Loucy (cell line): ENCODE data around the gene MAN1C1.

Experiments
- H2AFZ ChIP-seq: fragments of 200-600 bp; sonication (generic); 2 replicates; pipeline ENCODE4 v1.6.0; 2016; ENCODE audit warnings: antibody characterized with exemption, mild to moderate bottlenecking, low read length, moderate library complexity
- H3F3A ChIP-seq: fragments of 200-600 bp; 2 replicates; pipeline ENCODE4 v1.6.0; 2016; ENCODE audit warnings: antibody characterized with exemption, low read depth, mild to moderate bottlenecking
- H3K27me3 ChIP-seq: fragments of 200-600 bp; sonication (generic); 2 replicates; pipeline ENCODE4 v1.6.1; 2014; ENCODE audit warnings: low read length, mild to moderate bottlenecking; ENCODE audit not compliant: insufficient read depth, poor library complexity, severe bottlenecking
- H3K36me3 ChIP-seq: fragments of 200-600 bp; sonication (generic); 2 replicates; pipeline ENCODE4 v1.6.1; 2016; ENCODE audit warnings: low read length; ENCODE audit not compliant: insufficient read depth
- H3K4me1 ChIP-seq: fragments of 200-600 bp; sonication (generic); 2 replicates; pipeline ENCODE4 v1.5.1; 2014; ENCODE audit warnings: low read length, mild to moderate bottlenecking; ENCODE audit not compliant: insufficient read depth, poor library complexity, severe bottlenecking
- H3K4me2 ChIP-seq: fragments of 200-600 bp; sonication (generic); 2 replicates; pipeline ENCODE4 v1.6.0; 2014; ENCODE audit warnings: antibody characterized with exemption, low read length, low read depth, mild to moderate bottlenecking; ENCODE audit not compliant: poor library complexity, severe bottlenecking
- H3K4me3 ChIP-seq: fragments of 200-600 bp; sonication (generic); 2 replicates; pipeline ENCODE4 v1.5.1; 2014; ENCODE audit warnings: low read length, mild to moderate bottlenecking, mixed read lengths; ENCODE audit not compliant: poor library complexity, severe bottlenecking
- H3K79me2 ChIP-seq: fragments of 200-600 bp; sonication (generic); 2 replicates; pipeline ENCODE4 v1.6.1; 2014; ENCODE audit warnings: low read length; ENCODE audit not compliant: insufficient read depth
- H3K9ac ChIP-seq: fragments of 200-600 bp; sonication (generic); 2 replicates; pipeline ENCODE4 v1.6.0; 2014; ENCODE audit warnings: mild to moderate bottlenecking, low read depth, low read length, moderate library complexity; ENCODE audit not compliant: poor library complexity, severe bottlenecking
- H3K9me2 ChIP-seq: fragments of 200-600 bp; sonication (generic); replicated peaks from 2 replicates; pipeline ENCODE4 v1.6.1; 2016; ENCODE audit warnings: low read depth, low read length, mixed read lengths
- H3K9me3 ChIP-seq: fragments of 200-600 bp; sonication (generic); 2 replicates; pipeline ENCODE4 v1.6.1; 2014; ENCODE audit warnings: mild to moderate bottlenecking, antibody characterized with exemption, low read length, low read depth; ENCODE audit not compliant: insufficient read depth
- H4K20me1 ChIP-seq: fragments of 200-600 bp; sonication (generic); 2 replicates; pipeline ENCODE4 v1.6.0; 2014; ENCODE audit warnings: antibody characterized with exemption, low read length, mild to moderate bottlenecking; ENCODE audit not compliant: insufficient read depth, poor library complexity, severe bottlenecking
- EZH2phosphoT487 ChIP-seq: fragments of 200-600 bp; IDR thresholded peaks from 2 replicates; pipeline ENCODE4 v1.6.1; 2018; ENCODE audit warnings: antibody characterized with exemption, mild to moderate bottlenecking, moderate library complexity, borderline replicate concordance
- TF ChIP-seq, protein P1 (sequence below): fragments of 200-600 bp; sonication (generic); conservative IDR thresholded peaks from 2 replicates; pipeline ENCODE4 v1.5.1; 2014; ENCODE audit warnings: mild to moderate bottlenecking, antibody characterized with exemption, low read length

MAN1C1 gene

DNA sequence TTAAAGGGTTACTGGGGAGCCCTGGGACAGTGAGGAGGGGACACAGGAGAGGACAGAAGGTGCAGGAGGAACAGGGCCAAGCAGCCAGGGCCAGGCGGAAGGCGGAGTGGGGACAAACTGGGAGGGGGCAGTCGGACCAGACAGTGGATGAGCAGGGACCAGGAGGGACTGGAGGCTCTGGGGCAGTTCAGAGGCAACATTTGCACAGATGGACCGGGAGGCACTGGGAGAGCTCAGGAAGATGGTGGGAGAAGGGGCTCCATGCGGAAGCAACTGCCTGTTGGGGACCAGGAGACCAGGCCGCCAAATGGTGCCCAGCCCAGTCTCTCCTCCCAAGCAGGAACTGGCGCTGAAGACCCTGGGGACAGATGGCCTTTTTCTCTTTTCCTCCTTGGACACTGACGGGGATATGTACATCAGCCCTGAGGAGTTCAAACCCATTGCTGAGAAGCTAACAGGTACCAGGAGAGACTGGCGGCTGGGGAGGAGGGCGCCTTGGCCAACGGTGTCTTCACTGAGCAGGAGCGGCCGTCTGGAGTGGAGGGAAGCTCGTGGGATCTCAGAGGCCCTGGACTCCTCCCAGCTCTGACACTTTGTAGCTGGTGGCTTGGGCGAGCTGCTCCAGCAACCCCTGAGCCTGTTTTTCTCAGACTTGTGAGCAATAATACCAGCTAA, 184.2 kb downstream of the MAN1C1 start:
- H3K9me3 ChIP-seq: no peaks in the 10 kb centered on the region
- peak overlapping the region; percentile 46 for H3K9ac ChIP-seq
- H3K79me2 ChIP-seq: no peaks in the 10 kb centered on the region
- H3K4me2 ChIP-seq: peak overlapping the region; percentile 77
- no peaks in the 10 kb centered on the region for H3K4me1 ChIP-seq
- peaks cover 11% of the 10 kb centered on the region for H3K27me3 ChIP-seq
- H4K20me1 ChIP-seq: no peaks in the 10 kb centered on the region
- H3K36me3 ChIP-seq: no peaks in the 10 kb centered on the region
- H3K4me3 ChIP-seq: peak overlapping the region; percentile 65
- H2AFZ ChIP-seq: no peak overlapping the region
- TF ChIP-seq, protein P1, sequence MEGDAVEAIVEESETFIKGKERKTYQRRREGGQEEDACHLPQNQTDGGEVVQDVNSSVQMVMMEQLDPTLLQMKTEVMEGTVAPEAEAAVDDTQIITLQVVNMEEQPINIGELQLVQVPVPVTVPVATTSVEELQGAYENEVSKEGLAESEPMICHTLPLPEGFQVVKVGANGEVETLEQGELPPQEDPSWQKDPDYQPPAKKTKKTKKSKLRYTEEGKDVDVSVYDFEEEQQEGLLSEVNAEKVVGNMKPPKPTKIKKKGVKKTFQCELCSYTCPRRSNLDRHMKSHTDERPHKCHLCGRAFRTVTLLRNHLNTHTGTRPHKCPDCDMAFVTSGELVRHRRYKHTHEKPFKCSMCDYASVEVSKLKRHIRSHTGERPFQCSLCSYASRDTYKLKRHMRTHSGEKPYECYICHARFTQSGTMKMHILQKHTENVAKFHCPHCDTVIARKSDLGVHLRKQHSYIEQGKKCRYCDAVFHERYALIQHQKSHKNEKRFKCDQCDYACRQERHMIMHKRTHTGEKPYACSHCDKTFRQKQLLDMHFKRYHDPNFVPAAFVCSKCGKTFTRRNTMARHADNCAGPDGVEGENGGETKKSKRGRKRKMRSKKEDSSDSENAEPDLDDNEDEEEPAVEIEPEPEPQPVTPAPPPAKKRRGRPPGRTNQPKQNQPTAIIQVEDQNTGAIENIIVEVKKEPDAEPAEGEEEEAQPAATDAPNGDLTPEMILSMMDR: no peak
- TF ChIP-seq EZH2phosphoT487: no peak
- H3F3A ChIP-seq: no peaks in the 10 kb centered on the region
- no peaks in the 10 kb centered on the region for H3K9me2 ChIP-seq

- Histone ChIP-seq H3K27me3 (peaks cover 11% of the 10 kb centered on the region), H3K9me3 (no peaks in the 10 kb centered on the region), H3K36me3 (no peaks in the 10 kb centered on the region), H3K9ac (no peak overlapping the region), H4K20me1 (no peaks in the 10 kb centered on the region), H3K4me3 (no peak overlapping the region), H2AFZ (no peak overlapping the region), H3K79me2 (no peaks in the 10 kb centered on the region), H3F3A (no peaks in the 10 kb centered on the region), H3K9me2 (no peaks in the 10 kb centered on the region), H3K4me1 (no peaks in the 10 kb centered on the region), H3K4me2 (no peak overlapping the region)
- no peak for TF ChIP-seq EZH2phosphoT487
- TF ChIP-seq, protein P1: no peak
Measured at GRCh38 chr1:25802915-25803314, 186.3 kb downstream of the MAN1C1 start.

- no peak overlapping the region for H3K4me2 ChIP-seq
- peaks cover 11% of the 10 kb centered on the region for H3K27me3 ChIP-seq
- no peaks in the 10 kb centered on the region for H3K79me2 ChIP-seq
- TF ChIP-seq, protein P1: no peak
- TF ChIP-seq EZH2phosphoT487: no peak
- no peaks in the 10 kb centered on the region for H4K20me1 ChIP-seq
- no peak overlapping the region for H2AFZ ChIP-seq
- no peaks in the 10 kb centered on the region for H3K9me3 ChIP-seq
- H3K9me2 ChIP-seq: no peaks in the 10 kb centered on the region
- no peaks in the 10 kb centered on the region for H3F3A ChIP-seq
- no peaks in the 10 kb centered on the region for H3K4me1 ChIP-seq
- H3K4me3 ChIP-seq: no peak overlapping the region
- no peaks in the 10 kb centered on the region for H3K36me3 ChIP-seq
- no peak overlapping the region for H3K9ac ChIP-seq
Measured at GRCh38 chr1:25803368-25803767, 186.8 kb downstream of the MAN1C1 start.
